NCI-H69 (cell line): ENCODE data around the gene TUBGCP6.

Experiments
- DNase-seq: peaks from one replicate; lab custom pipeline; 2025; lab: John Stamatoyannopoulos, UW

TUBGCP6 gene

GRCh38 chr22:50167689-50168489 is 76.9 kb downstream of the TUBGCP6 start:
- no peak for DNase-seq
